HepG2 (cell line): ENCODE measurements around the gene USP24. TPM values are rescaled to one million over a fixed set of nuclear protein-coding genes. Genes with fewer than 3 reads are reported as not detected.

ENCODE experiments used
- CREB1 ChIP-seq, 2 experiments: fragments of 450-650 bp in 1 of 2; IDR thresholded peaks; 2 replicates each; pipeline ENCODE4 v1.6.1; 2016 to 2017; ENCODE audit warnings: control low read depth in 1 of 2, mild to moderate bottlenecking in 1 of 2, missing compliant biosample characterization in 1 of 2, missing genetic modification characterization in 1 of 2
- DRAP1 ChIP-seq: IDR thresholded peaks from 2 replicates; pipeline ENCODE4 v1.6.1; 2016; ENCODE audit warnings: missing genetic modification reagents, missing compliant biosample characterization
- GRHL1 ChIP-seq: sonication (generic); formaldehyde crosslinking; conservative IDR thresholded peaks from 2 replicates; pipeline ENCODE4 v1.8.0; 2022; ENCODE audit warnings: missing genetic modification reagents
- HIC2 ChIP-seq: sonication (generic); formaldehyde crosslinking; IDR thresholded peaks from 2 replicates; pipeline ENCODE4 v1.9.0; 2022; ENCODE audit warnings: low read depth, missing genetic modification reagents
- HNF1B ChIP-seq: sonication (generic); formaldehyde crosslinking; IDR thresholded peaks from 2 replicates; pipeline ENCODE4 v1.5.1; 2020; ENCODE audit warnings: mild to moderate bottlenecking, moderate library complexity, missing genetic modification reagents
- HNF4A ChIP-seq: sonication (generic); formaldehyde crosslinking; IDR thresholded peaks from 2 replicates; pipeline ENCODE4 v1.4.0; 2020; ENCODE audit warnings: missing genetic modification reagents
- HNF4G ChIP-seq, 2 experiments: sonication (generic) in 1 of 2; formaldehyde crosslinking in 1 of 2; IDR thresholded peaks; 2 replicates each; pipeline versions ENCODE4 v1.4.0 to v1.6.1; 2011 to 2020; ENCODE audit warnings: borderline replicate concordance in 2 of 2, low read depth in 2 of 2, mild to moderate bottlenecking in 2 of 2, low read length in 1 of 2, missing genetic modification reagents in 1 of 2, moderate library complexity in 1 of 2
- KDM1A ChIP-seq: IDR thresholded peaks from 2 replicates; pipeline ENCODE4 v1.6.1; 2016; ENCODE audit warnings: missing compliant biosample characterization
- KDM3A ChIP-seq: IDR thresholded peaks from 2 replicates; pipeline ENCODE4 v1.6.1; 2018; ENCODE audit warnings: low read depth, missing compliant biosample characterization
- MAF1 ChIP-seq: sonication (generic); formaldehyde crosslinking; IDR thresholded peaks from 2 replicates; pipeline ENCODE4 v1.5.0; 2020; ENCODE audit warnings: missing genetic modification reagents, borderline replicate concordance
- MED8 ChIP-seq: sonication (generic); formaldehyde crosslinking; IDR thresholded peaks from 2 replicates; pipeline ENCODE4 v1.8.1; 2023; ENCODE audit warnings: mild to moderate bottlenecking, missing genetic modification reagents; ENCODE audit not compliant: insufficient replicate concordance
- NR2F1 ChIP-seq, 2 experiments: fragments of 450-650 bp in 1 of 2; formaldehyde crosslinking in 1 of 2; IDR thresholded peaks; 2 replicates each; pipeline versions ENCODE4 v1.5.0 to v1.6.1; 2016 to 2020; ENCODE audit warnings: mild to moderate bottlenecking in 1 of 2, missing compliant biosample characterization in 1 of 2, missing genetic modification reagents in 1 of 2, moderate library complexity in 1 of 2
- NR2F2 ChIP-seq: IDR thresholded peaks from 2 replicates; pipeline ENCODE4 v1.6.1; 2012; ENCODE audit warnings: low read depth, inconsistent platforms, borderline replicate concordance
- NR2F6 ChIP-seq, 2 experiments: IDR thresholded peaks; 2 replicates each; pipeline ENCODE4 v1.6.1; 2016; ENCODE audit warnings: antibody characterized with exemption in 1 of 2, mild to moderate bottlenecking in 1 of 2
- RXRB ChIP-seq: IDR thresholded peaks from 2 replicates; pipeline ENCODE4 v1.6.1; 2016; ENCODE audit warnings: borderline replicate concordance, missing genetic modification reagents, missing compliant biosample characterization
- SOX13 ChIP-seq, 3 experiments: fragments of 450-650 bp in 1 of 3; sonication (generic) in 1 of 3; formaldehyde crosslinking in 1 of 3; IDR thresholded peaks in 2 of 3; conservative IDR thresholded peaks in 1 of 3; 2 replicates each; pipeline versions ENCODE4 v1.5.0 to v1.6.1; 2016 to 2020; ENCODE audit warnings: antibody characterized with exemption in 1 of 3, mild to moderate bottlenecking in 1 of 3, missing compliant biosample characterization in 1 of 3, missing genetic modification reagents in 1 of 3, moderate library complexity in 1 of 3
- SPEN ChIP-seq: sonication (generic); formaldehyde crosslinking; IDR thresholded peaks from 2 replicates; pipeline ENCODE4 v1.5.1; 2020; ENCODE audit warnings: low read depth, mild to moderate bottlenecking, missing genetic modification reagents
- ZBTB7A ChIP-seq: sonication (generic); formaldehyde crosslinking; IDR thresholded peaks from 2 replicates; pipeline ENCODE4 v1.8.0; 2022; ENCODE audit warnings: mild to moderate bottlenecking, missing genetic modification reagents
- ZNF549 ChIP-seq: sonication (generic); formaldehyde crosslinking; IDR thresholded peaks from 2 replicates; pipeline ENCODE4 v1.5.0; 2020; ENCODE audit warnings: missing genetic modification reagents
- ZNF766 ChIP-seq: sonication (generic); formaldehyde crosslinking; IDR thresholded peaks from 2 replicates; pipeline ENCODE4 v1.5.0; 2020; ENCODE audit warnings: missing genetic modification reagents, borderline replicate concordance
- polyA plus RNA-seq, 8 experiments: library from polyadenylated mRNA; depleted of rRNA in 3 of 8; stranded (reverse) in 7 of 8; unstranded in 1 of 8; fragments of >200 nt; fragmentation: Illumina TruSeq in 4 of 8; extraction: Trizol in 4 of 8; gene quantifications; 2 replicates each; pipeline versions ENCODE4 v1.2.1 to v1.2.3, GENCODE V29; 2011 to 2016; ENCODE audit warnings: low read depth in 4 of 8, missing spikeins in 1 of 8, mixed read lengths in 1 of 8; ENCODE audit not compliant: insufficient read depth in 1 of 8
- total RNA-seq, 5 experiments: library from RNA; depleted of rRNA; stranded (reverse); fragments of >200 nt; fragmentation: Illumina TruSeq; extraction: Trizol; gene quantifications; 2 replicates each; pipeline ENCODE4 v1.2.3, GENCODE V29; 2016; ENCODE audit warnings: low read depth in 1 of 5

Gene USP24
- total and polyA plus RNA-seq, 2 of the 13 experiments (the other 11 are each of a cell fraction or from before 2014, with no cell fraction given) = 18.8 to 47.6 TPM

- TF ChIP-seq ZBTB7A (CRISPR knock-in tag) = 0 out of 2 replicates have a peak, but pooled peaks have one; percentile 17
- TF ChIP-seq MAF1 (CRISPR knock-in tag) = no peak
- no peak for TF ChIP-seq KDM3A
- peak; percentile 42; the same call in 1 of the 2 replicates for TF ChIP-seq KDM1A (CRISPR knock-in tag)
- no peak for TF ChIP-seq DRAP1 (CRISPR knock-in tag)
- peak; percentile 80 for TF ChIP-seq NR2F6 (IDR thresholded peaks at IDR 0.05)
- TF ChIP-seq NR2F6 (CRISPR knock-in tag; IDR thresholded peaks at IDR 0.05) = peak; percentile 56; the same call in 1 of the 2 replicates
- no peak for TF ChIP-seq HNF1B
- no peak for TF ChIP-seq SOX13 (IDR thresholded peaks at IDR 0.05)
- TF ChIP-seq SOX13 (CRISPR knock-in tag; conservative IDR thresholded peaks at IDR 0.05 in 1 of 2, IDR thresholded peaks at IDR 0.05 in 1 of 2) = peak in 1 of 2 experiments; percentile 29; a peak in 1 of 4 replicates
- no peak for TF ChIP-seq MED8 (CRISPR knock-in tag)
- 0 out of 2 replicates have a peak, but pooled peaks have one; percentile 25 for TF ChIP-seq HNF4G (IDR thresholded peaks at IDR 0.05; ENCODE audit: borderline replicate concordance, low read depth, low read length)
- TF ChIP-seq HNF4G (CRISPR knock-in tag; IDR thresholded peaks at IDR 0.05; ENCODE audit: borderline replicate concordance, low read depth) = no peak
- no peak for TF ChIP-seq SPEN (CRISPR knock-in tag)
- peak; percentile 33; the same call in 1 of the 2 replicates for TF ChIP-seq HNF4A (CRISPR knock-in tag)
- TF ChIP-seq NR2F1 (CRISPR knock-in tag; IDR thresholded peaks at IDR 0.05) = peak; percentile 16 to 37; a peak in 1 of 4 replicates
- 0 out of 2 replicates have a peak, but pooled peaks have one; percentile 18 for TF ChIP-seq HIC2
- no peak for TF ChIP-seq CREB1 (IDR thresholded peaks at IDR 0.05)
- 0 out of 2 replicates have a peak, but pooled peaks have one; percentile 20 for TF ChIP-seq CREB1 (CRISPR knock-in tag; IDR thresholded peaks at IDR 0.05)
- no peak for TF ChIP-seq ZNF766 (CRISPR knock-in tag)
- peak; percentile 49; the same call in 1 of the 2 replicates for TF ChIP-seq NR2F2
- no peak for TF ChIP-seq ZNF549
- no peak for TF ChIP-seq GRHL1
- peak; percentile 51 for TF ChIP-seq RXRB (CRISPR knock-in tag)
Measured at GRCh38 chr1:55052221-55053142, 162.7 kb downstream of the USP24 start (continued).
